IPS-11a (cell line): ENCODE measurements around the gene ISOC1.

ENCODE experiments used
- H3K4me3 ChIP-seq: one replicate; pipeline ENCODE4 v1.5.1; 2013; ENCODE audit warnings: low read depth, low read length, control low read depth

ISOC1 gene

DNA sequence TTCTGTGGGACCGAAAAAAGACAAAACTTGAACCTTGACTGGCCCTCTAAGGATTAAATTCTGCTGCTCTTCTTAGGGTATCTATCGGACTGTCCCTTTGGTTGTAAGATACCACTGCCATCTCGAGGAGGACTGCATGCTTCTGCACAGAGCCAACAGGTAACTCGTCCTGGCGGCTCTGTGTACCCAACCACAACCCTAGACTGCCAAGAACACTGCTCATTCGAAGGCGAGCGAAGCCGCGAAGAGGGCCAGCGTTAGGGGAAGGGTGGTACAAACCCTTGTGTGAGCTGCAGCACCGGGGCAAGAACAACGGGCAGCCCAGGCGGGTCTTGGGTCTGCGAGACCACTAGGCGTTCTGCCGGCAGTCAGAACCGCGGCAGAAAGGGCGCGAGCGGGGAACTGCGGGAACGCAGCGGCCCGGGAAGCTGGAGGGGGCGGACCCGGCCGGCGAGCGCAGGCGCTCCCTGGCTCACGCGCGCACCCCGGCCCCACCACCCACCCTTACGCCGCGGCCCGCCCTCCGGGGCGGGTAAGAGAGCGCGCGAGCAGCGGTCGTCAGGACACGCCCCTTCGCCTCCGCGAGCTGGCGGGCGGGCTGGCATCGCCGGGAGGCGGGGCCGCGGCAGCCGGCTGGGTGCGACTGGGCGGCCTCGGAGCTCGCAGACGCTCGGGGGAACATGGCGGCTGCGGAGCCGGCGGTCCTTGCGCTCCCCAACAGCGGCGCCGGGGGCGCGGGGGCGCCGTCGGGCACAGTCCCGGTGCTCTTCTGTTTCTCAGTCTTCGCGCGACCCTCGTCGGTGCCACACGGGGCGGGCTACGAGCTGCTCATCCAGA, at the start of gene ISOC1:
TSS of gene ISOC1 (plus strand) at position 663 of the 837 bp plus-strand sequence. CDS start at position 681, 18 bp downstream.
- H3K4me3 ChIP-seq: peak within 1 kb of the TSS; percentile 93

DNA sequence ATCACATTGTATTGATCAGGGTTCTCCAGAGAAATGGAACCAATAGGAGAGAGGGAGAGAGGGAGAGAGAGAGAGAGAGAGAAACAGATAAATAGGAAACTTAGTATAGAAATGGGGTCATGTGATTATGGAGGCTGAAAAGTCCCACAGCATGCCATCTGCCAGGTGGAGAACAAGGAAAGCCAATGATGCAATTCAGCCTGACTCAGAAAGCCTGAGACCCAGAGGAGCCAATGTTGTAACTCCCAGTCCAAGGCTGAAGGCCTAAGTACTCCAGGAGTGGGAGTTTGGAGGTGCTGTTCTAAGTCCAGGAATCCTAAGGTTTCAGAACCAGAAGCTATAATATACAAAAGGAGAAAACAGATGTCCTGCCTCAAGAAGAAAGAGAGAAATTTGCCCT, 48.4 kb upstream of the ISOC1 start:
- H3K4me3 ChIP-seq: no peak overlapping the region

DNA sequence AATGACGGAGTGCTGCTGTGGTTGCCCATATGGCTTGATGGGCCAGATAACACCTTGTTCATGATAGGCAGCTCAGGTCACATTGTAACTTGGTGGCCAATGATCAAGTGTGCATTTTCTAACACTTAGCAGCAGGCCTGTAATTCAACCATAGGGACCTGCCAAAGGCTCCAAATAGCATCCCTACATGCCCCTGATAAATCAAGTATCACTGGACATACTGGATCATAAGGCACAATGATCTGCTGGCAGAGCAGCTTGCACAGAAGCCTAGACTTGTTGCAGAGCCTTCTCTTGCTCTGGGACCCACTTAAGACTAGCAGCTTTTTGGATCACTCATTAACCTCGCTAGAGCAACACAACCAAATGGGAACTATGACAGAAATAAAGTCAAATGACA, 46.0 kb upstream of the ISOC1 start:
- H3K4me3 ChIP-seq: no peak overlapping the region

DNA sequence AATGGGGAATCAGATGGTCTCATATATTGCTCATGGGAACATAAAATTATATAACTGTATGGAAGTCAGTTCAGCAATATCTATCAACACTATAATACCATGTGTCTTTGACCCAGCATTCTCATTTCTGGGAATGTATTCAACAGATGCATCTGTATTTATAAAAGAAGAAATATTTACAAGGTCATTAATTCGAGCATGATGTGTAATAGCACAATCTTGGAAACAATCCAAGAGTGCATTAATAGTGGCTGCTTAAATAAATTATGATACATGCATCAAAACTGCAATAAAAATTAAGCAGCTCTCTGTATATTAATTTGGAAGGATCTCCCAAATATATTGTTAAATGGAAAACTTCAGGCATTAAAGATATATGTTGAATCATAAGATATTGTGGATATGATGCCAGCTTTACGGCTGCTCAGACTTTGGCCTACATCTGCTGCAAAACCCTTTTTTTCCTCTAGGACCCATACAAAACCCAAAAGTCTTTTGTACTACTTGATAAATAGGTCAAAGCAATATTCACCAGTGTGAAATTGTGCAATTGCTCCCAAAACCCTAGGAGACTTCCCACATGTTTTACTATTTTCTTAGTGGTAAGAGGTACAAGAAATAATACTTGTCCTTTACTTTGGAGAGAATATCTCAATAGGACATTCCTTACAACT, 45.3 kb upstream of the ISOC1 start:
- H3K4me3 ChIP-seq: no peak overlapping the region

DNA sequence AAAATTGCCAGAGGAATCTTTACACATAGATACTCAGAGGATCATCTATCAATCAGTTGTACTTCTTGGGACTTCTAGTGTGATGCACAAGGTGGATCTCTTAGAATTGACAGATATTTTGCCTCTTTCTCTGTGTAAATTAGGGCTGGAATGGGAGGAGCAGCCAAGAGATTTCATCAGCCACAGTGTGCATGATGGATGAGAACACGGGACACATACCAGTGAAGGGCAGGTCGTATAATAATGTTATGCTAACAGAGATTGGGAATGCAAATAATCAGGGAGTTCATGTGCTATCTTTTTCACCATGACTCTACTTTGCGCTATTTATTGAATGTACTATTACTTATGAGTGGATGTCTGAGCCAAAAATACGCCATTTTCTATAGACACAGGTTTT, 43.3 kb upstream of the ISOC1 start:
- H3K4me3 ChIP-seq: no peak overlapping the region

DNA sequence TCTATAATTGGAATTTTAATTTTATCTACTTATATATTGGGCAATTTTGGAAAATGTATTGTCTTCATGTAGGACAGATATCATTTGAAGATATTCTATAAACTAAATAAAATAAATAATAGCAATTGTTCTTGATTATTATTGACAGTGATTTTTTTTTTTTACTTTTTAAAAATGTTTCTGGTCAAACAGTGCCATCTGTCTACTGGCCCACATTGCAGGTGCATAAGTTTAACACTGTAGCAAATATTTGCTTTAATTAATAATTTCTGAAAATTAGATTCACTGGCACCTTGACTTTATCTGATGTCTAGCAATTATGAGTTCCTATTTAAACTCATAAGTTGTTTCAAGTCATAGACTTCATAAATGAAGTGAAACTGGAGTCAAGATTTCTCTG, 41.1 kb upstream of the ISOC1 start:
- H3K4me3 ChIP-seq: no peak overlapping the region

DNA sequence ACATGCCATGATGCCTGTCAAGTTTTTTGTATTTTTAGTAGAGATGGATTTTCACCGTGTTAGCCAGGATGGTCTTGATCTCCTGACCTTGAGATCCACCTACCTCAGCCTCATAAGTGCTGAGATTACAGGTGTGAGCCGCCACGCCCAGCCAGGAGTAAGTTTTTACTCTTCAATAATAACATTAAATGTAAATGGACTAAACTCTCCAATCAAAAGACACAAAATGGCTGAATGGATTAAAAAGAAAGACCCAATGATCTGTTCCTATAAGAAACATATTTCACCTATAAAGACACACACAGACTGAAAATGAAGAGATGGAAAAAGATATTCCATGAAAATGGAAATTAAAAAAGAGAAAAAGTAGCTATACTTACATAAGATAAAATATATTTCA, 37.2 kb upstream of the ISOC1 start:
- H3K4me3 ChIP-seq: no peak overlapping the region

DNA sequence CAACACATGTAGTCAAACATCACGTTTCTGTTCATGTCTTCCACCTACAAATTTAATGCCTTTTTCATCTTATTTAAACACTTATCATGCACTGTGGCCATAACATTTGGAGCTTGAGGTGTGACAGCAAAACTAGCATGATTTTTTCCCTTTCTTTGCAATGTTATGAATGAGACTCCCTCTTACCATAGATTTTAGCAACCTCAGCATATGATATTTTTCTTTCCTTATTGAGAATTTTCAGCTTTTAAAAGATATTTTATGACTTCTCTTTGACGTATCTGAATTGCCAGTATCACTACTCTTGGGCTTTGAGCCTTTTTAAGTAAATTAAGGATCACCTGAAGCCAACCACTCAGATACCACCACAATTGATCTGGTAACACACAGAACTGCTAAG, 32.7 kb upstream of the ISOC1 start:
- no peak overlapping the region for H3K4me3 ChIP-seq

DNA sequence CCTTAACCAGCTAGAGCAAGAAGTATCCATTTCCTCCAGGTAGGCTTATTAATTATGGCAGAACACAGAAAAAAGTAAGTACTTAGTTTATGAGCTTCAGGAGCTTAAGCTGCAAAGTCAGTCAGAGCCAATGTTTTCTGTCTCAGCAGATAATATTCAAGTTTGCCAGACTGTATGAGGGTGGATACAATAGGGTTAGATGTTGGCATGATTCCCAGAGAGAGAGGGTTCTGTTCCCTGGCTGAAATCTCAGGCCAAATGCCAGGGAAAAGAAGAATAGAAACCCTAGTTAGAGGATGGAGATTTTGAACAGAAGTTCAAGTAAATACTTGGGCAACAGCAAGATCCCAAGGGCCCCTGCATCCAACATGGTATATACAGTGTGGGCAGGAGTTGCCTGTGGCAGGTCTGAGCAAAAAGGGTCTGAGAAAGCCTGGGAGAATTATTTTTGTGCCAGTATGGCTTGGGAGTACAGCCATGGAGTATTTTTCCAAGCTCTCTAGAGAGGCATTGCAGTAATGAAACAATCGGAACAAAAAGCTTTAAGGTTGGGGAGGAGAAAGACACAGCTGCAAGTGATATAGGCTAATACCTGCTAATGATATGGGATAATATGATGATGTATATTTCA, 31.0 kb upstream of the ISOC1 start:
- H3K4me3 ChIP-seq: no peak overlapping the region

DNA sequence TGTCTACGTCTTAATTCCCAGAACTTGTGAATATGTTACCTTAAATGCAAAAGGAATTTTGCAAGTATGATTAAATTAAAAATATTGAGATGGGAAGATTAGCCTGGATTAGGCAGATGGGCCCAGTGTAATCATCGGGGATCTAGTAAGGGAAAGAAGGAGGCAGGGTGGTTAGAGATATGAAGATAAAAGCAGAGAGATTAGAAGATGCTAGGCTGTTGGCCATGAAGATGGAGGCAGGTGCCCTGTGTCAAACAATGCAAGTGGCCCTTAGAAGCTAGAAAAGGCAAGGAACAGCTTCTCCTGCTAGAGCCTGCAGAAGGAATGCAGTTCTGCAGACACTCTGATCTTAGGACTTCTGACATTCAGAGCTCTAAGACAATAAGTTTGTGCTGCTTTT, 28.8 kb upstream of the ISOC1 start:
- no peak overlapping the region for H3K4me3 ChIP-seq

DNA sequence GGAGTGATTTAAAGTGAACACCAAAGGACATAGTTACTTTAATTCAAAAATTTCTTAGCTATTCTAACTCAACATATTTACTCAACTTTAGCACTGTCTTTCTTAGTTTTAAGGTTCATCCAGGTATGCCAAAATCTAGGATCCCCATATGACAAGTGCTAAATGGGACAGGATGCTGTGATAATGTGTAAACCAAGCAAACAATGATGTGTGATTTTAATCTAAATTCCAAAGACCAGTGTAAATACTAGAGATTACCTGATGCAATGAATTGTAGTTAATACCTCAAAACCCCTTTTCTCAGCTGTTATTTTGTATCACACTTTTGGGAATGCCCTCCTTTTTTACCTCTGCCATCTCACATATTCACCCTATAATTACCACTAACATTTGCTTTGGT, 26.8 kb upstream of the ISOC1 start:
- H3K4me3 ChIP-seq: no peak overlapping the region

DNA sequence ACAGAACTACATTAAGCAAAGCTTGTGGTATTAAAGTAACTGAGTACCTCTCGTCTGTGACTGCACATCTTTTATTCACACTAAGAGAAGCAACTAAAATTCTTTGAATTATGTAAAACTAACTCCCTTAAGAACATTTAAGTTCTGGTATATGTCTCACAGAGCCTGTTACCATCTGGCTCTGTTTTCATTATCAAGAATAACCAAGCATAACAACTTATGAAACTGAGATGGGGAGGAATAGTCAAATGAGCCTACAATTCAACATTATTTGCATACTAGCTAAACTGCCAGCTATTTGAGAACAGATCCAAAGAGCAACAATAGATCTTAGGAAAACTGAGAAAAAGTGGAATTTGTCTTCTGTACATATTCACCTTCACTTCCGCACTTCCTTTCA, 25.3 kb upstream of the ISOC1 start:
- no peak overlapping the region for H3K4me3 ChIP-seq

DNA sequence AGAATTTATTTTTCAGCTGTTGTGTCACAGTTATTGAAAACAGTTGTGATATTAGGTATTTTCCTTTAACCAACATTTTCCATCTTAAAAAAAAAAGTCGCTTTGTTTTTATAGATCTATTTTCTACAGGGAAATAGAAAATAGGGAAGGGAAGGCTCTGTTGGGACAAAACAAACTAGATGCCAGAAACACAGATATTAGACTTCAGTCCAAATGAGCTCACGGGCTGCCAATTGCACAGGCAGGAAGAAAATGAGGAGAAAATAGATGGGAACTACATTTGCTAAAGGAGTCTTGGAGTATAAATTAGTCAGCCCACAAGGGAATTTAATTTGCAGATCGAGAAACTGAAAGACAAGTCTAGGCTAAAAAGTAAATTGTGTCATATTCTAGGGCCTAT, 21.4 kb upstream of the ISOC1 start:
- H3K4me3 ChIP-seq: no peak overlapping the region

DNA sequence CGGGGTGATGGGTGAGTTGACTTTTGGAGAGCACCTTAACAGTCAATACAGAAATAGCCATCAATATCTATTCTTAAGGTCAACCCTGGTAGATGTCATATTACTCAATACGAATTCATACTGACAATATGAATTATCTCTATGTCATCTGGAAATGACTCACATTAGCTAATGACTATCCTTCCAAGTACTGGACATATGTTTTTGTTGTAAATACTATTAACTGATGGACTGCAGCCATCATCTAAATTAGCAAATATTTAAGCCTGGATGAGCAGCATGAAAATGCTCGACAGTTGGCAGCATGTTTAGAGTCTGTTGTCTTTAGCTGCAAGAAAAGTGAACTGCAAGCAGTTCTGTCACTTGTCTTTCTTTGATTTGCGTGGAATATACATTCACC, 19.6 kb upstream of the ISOC1 start:
- no peak overlapping the region for H3K4me3 ChIP-seq

DNA sequence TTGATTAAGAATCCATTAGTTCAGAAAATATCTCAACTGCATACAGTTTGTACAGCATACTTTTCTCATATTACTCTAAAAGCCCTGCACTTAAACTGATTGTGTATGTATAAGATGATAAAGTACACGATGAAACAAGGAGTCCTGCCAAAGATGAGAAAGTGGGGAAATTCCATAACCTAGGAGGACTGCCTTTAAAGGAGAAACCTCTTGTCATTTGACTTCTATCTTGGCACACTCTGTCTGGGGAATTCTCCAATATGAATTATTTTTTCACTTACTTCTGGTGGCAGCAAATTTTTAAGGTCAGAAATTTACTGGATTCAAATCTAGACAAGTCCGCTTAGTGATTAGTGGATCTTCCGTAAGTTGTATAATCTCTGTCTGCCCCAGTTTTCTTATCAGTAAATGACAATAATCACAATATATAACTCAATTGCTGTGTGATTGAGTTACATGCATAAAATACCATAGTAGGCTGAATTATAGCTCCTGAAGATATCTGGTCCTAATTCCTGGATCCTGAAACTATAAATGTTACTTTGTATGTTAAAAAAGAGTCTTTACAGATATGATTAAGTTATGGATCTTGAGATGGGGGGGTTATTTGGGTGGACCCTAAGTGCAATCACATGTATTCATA, 17.0 kb upstream of the ISOC1 start:
- H3K4me3 ChIP-seq: no peak overlapping the region

DNA sequence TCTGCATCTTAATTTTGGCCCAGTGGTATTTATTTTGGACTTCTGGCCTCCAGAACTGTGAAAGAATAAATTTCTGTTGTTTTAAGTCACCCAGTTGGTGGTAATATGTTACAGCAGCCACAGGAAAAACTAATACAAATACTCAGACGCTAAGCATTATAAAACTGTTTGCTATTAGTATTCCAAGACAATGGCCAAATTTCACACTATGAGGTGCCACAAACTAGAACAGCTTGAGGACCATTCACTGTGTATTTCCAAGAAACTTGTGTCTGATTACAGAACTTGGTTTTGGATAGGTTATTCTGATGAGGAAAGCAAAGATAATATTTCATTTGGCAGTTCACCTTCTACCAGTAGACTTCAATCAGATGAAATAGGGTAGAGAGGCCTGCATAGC, 16.3 kb upstream of the ISOC1 start:
- no peak overlapping the region for H3K4me3 ChIP-seq

DNA sequence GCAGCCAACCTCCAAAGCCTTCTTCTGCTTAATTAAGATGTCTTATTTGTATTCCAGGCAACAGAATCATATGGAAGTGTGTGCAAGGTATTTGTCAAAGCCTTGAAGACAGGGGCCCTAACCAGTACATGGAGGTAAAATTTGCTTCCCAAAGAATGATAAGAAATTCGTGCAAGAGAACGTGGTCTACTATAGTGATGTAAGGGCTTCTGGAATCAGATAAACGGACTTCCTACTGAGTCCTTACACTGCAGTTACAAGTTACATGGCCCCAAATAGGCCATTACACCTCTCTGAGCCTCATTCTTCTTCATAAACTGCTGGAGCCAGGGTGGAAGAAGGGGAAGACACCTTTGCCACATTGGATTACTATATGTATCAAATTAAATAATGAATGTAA, 15.9 kb upstream of the ISOC1 start:
- no peak overlapping the region for H3K4me3 ChIP-seq

DNA sequence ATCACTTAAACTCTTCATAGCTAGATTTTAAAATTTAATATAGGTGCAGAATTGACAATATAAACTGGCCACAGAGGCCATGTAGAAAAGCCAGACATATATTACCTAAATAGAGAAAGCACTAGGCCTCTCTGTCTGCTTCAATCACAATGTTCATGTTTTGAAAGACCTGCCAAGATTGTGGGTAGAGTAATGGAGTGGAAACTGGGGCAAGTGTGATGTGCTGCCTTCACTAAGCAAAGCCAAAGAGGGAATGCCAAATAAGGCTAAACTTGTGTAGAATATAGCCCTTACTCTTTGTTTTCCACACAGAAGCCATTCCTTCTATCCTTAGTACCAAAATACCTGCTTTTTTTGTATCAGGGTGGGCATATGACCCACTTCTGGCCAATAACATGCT, 15.1 kb upstream of the ISOC1 start:
- no peak overlapping the region for H3K4me3 ChIP-seq

DNA sequence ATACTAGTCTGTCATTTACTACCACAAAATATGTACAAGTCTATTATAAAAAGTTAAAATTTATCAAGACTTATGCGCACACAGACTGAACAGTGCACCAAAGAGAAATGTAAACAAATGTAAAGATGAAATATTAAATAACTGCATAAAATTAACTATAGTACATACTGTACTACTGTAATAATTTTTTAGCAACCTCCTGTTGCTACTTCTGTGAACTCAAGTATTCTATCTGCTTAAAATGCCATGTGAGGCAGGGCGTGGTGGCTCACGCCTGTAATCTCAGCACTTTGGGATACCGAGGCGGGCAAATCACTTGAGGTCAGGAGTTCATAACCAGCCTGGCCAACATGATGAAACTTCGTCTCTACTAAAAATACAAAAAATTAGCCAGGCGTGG, 13.8 kb upstream of the ISOC1 start:
- H3K4me3 ChIP-seq: no peak overlapping the region

DNA sequence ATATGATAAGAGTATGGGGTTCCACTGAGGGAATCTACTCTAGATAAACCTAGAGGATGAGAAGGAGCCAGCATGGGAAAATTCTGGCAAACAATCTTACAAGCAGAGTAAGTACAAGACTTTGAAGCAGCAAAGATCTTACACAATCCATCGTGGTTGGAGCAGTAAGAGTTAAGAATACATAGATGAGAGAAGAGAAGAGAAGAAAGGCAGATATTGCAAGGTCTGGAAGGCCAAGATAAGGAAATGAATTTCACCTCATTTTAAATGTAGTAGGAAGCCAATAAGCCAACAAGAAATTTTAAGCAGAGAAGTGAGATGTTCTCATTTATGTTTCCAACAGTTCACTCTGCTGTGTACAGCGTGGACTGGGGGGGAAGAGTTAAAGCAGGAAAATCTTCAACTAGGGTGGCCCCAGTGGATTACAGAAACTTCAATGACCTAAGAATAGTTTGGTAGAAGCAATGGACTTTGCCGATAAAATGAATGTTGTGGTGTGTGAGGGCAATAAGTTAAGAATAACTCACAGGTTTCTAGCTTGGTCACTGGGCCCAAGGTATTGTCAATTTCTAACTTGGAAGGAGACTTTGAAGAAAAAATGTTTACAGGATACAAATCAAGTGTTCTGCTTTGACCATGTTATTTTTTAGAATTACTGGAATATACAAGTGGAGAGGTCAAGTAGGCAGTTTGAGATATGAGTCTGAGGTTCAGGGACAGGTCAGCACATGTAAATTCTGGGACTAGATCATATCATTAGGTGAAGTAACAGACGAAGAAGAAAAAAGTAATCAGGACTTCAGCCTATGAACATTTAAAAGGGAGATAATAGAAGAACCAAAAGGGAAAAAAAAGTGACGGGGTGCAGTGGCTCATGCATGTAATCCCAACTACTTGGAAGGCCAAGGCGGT, 12.1 kb upstream of the ISOC1 start:
- H3K4me3 ChIP-seq: no peak overlapping the region
